NCI-H128 (cell line): ENCODE measurements around the gene CCDC171.
"Not testable (repeated sequence)": the region's sequence is repeated elsewhere in the genome, so short reads cannot be mapped to it uniquely, and the experiment has no call there.

Experiments used
- DNase-seq: peaks from one replicate; lab custom pipeline; 2025; ENCODE audit not compliant: unreplicated experiment; lab: John Stamatoyannopoulos, UW

Gene CCDC171

GRCh38 chr9:15746905-15747304 lies 194.1 kb downstream of the CCDC171 start:
- no peak for DNase-seq

DNA sequence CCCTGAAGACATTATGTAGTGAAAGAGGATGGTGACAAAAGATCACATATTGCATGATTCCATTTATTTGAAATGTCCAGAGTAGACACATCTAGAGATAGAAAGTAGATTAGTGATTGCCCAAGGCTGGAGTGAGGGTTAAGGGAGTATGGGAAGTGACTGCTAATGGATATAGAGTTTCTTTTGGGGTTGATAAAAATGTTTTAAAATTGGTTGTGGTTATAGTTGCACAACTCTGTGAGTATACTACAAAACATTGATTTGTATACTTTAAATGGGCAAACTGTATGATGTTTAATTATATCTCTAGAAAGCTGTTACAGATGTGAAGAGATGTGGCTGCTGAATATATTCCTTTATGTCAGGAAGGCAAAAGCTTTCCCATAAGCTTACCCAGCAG lies 202.8 kb downstream of the CCDC171 start:
- no peak for DNase-seq

GRCh38 chr9:15761551-15761950 lies 208.7 kb downstream of the CCDC171 start:
- DNase-seq: no peak

DNA sequence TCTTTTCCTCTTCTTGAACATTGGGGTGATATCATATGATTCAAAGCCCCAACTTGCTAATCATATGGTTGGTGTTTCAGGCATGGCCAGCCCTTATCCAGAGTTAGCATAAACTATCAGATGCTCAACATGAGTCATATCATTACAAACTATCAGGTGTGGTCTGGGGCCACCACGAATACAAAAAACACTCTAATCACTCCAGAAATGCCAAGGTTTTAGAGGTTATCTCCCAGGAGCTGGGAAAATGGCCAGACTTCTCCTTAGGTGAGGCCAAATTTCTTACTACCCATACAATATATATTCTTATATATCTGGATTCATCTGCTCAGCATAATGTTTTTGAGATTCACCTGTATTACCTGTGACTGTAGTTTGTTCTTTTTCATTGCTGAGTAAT lies 210.5 kb downstream of the CCDC171 start:
- DNase-seq: no peak

DNA sequence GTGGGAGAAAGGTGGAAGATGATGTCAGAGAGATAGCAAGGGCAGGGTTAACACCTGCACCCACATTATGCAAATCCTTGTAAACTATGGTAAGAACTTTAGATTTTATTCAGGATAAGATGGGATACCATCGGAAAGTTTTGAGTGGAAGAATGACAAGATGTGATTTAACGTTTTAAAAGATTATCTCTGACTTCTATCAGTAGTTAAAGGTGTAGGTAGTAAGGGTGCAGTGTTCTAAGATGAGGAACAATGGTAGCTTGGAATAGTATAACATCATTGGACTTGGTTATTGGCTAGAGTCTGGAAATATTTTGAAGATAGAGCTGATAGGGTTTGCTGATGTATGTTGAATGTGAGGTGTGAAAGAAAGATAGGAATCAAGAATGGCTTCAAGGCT lies 211.3 kb downstream of the CCDC171 start:
- DNase-seq: no peak

DNA sequence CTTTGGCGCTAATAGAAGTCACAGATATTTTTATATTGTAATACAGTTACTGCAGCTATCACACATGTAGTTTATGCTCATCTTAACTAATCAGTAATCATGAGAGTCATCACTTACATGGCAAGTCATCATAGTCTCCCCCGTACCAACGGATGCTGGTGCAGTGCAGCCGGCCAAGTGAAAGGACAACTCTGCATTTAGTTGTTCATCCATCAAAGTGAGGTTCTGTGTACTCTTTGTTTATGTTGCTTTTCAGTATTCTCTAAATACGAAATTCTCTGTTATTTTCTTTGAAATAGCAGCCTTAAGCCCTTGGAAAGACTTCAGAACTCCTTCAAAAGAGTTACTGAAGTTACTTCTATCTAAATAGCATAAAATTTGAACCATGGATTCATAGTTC lies 216.7 kb downstream of the CCDC171 start:
- DNase-seq: no peak

DNA sequence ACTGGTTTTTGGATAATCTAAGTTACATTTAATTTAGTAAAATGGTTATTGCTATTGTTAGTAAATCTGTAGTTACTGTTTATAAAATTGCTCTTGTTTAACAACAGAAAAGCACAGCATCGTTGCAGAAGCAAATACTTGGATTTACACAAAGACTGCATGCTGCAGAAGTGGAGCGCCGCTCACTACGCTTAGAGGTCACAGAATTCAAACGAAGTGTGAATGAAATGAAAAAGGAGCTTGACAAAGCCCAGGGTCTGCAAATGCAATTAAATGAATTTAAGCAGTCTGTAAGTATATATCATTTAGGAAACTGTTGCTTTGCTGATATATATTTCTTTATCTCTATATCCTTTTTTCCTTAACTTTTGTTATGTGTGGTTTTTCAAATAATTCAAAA lies 226.0 kb downstream of the CCDC171 start:
- DNase-seq: no peak

DNA sequence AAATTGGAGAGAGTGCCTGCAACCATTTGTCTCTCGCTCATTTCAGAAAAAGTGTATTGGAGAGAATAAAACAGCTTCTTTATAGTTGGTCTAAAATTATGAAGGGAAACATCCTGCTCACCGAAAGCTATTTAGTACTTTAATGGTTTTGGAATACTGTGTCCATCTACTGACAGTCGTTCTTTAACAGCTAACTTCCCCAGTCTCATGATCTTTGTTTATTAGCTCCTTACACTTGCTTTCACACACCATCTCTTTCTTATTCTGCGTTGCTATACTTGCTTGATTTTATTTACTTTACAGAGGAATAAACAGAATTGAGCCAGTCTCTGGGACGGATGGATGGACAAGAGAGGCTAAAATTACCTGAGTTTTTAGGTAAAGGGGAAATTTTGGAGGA lies 229.3 kb downstream of the CCDC171 start:
- no peak for DNase-seq

DNA sequence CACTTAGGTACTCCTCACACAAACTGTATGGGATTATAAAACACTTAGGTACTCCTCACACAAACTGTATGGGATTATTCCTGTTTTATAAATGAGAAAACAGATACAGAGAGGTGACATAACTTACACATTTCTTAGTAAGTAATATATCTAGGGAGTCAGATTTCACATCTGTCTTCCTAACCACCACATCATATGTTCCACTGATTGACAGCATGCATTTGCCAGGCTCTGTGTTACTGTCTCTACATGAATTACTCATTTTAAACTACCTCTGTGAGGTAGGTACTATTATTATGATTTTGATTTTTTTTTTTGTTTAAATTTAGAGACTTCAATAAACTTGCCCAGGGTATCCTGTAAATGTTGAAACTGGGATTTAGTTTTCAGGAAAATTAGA lies 232.7 kb downstream of the CCDC171 start:
- no peak for DNase-seq

GRCh38 chr9:15786616-15787015 lies 233.8 kb downstream of the CCDC171 start:
- no peak for DNase-seq

- DNase-seq: not testable (repeated sequence)
These were observed 257.5 kb downstream of the CCDC171 start for GRCh38 chr9:15810219-15810899.

DNA sequence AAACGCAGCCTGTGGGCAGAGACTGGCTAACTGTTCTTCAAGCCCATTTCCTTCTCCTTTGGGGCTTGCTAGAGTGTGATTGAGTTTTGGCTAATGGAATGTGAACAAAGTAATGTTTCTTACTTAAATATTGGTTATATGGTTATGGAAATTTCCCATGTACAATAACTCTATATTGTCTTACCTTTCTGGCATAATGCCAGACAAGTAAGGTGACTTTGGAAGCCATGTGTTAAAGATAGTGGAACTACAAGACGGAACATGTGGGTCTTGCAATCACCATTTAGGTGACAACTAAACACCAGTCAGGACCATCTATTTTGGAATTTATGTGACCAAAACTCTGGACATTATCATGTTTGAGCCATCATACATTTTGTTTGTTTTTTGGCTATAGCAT lies 260.2 kb downstream of the CCDC171 start:
- no peak for DNase-seq

- DNase-seq: no peak
These were observed 271.5 kb downstream of the CCDC171 start for GRCh38 chr9:15824310-15824709.

- no peak for DNase-seq
These were observed 278.5 kb downstream of the CCDC171 start for GRCh38 chr9:15831384-15831783.

- peak; percentile 17 for DNase-seq
These were observed 281.7 kb downstream of the CCDC171 start for GRCh38 chr9:15834541-15834940.

GRCh38 chr9:15837079-15837679 lies 284.3 kb downstream of the CCDC171 start:
- peak; percentile 48 for DNase-seq

DNA sequence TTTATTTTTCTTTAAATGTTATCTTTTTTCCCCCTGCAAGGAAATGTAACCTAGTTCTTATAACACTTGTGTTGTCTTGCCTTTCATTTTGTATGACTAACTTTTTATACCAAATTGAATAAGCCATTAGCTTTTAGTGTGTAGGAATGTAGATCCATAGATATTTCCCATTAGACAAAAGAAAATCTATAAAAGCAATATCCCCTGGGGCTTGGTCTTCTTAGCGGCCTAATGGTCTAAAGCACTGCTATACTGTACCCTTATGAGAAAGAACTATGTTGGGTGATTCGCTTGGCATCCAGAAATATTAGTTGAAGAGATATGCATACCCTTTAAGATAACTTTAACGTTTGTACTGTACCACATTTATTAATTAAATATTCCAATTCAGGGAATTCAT lies 289.2 kb downstream of the CCDC171 start:
- DNase-seq: no peak

DNA sequence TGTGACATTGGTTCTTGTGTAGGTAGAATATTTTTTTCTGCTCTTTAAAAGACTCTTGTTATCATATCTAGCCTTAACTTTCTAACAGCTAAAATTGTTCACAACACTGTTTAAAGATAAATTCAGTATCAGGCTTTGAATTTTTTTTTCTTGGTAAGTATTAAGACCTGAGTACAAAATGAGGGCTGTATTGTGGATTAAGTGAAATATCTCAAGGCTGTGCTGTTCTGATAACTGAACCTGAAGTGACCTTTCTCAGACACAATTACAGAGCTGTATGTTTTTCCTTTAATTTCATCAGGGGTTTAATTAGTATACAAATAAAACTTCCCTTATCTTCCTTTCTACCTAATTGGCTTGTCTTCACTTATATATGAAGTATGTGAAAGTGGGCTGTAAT lies 290.5 kb downstream of the CCDC171 start:
- no peak for DNase-seq

DNA sequence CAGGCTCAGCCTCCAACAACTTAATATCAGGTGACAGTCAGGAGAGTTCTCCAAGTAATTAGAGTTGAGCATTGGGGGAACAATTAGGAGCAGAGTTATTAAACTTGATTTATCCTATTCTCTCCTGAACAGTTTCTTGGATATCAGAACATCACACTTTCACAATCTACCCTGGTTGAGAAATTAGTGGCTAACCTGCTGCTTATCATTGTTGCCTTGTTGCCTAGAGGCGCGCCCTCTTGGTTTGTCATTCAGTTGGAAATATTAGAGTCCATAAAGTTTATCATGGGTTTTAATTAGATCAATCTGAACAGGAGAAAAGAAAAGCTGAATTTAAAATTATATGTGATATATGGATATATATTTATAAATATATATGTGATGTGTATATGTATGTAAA lies 291.1 kb downstream of the CCDC171 start:
- no peak for DNase-seq

- DNase-seq: no peak
These were observed 293.8 kb downstream of the CCDC171 start for GRCh38 chr9:15846611-15847010.

GRCh38 chr9:15849871-15850270 lies 297.0 kb downstream of the CCDC171 start:
- DNase-seq: no peak

DNA sequence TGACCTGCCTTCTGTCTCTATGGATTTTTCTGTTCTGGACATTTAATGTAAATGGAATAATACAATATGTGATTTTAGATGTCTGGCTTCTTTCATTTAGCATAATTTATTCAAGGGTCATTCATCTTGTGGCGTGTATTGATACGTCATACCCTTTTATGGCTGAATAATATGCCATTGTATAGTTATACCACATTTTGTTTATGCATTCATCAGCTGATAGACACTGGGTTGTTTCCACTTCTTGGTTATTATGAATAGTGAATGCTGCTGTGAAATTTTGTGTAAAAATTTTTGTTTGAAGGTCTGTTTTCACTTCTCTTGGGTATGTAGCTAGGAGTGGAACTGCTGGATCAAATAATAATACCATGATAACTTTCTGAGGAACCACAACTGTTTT lies 298.9 kb downstream of the CCDC171 start:
- DNase-seq: no peak

GRCh38 chr9:15856591-15856990 lies 303.7 kb downstream of the CCDC171 start:
- no peak for DNase-seq
